Neural cell (in vitro differentiated cells): ENCODE data around the gene MYCBPAP.

ENCODE experiments used
- CTCF ChIP-seq: fragments of 450-650 bp; IDR thresholded peaks from 2 replicates; pipeline ENCODE4 v1.5.1; 2014; ENCODE audit warnings: antibody characterized with exemption, mild to moderate bottlenecking, moderate library complexity; ENCODE audit not compliant: poor library complexity, severe bottlenecking
- EZH2 ChIP-seq: fragments of 200-600, 300-800 bp; shearing (Covaris generic), sonication (generic); IDR thresholded peaks from 2 replicates; pipeline ENCODE4 v1.6.1; 2014; ENCODE audit warnings: antibody characterized with exemption, low read length, borderline replicate concordance, mild to moderate bottlenecking; ENCODE audit not compliant: insufficient read depth, poor library complexity, severe bottlenecking
- POLR2AphosphoS5 ChIP-seq: IDR thresholded peaks from 2 replicates; pipeline ENCODE4 v1.6.1; 2012
- RAD21 ChIP-seq: fragments of 450-650 bp; conservative IDR thresholded peaks from 2 replicates; pipeline ENCODE4 v1.6.1; 2014; ENCODE audit warnings: antibody characterized with exemption, mild to moderate bottlenecking, moderate library complexity
- REST ChIP-seq: IDR thresholded peaks from 2 replicates; pipeline ENCODE4 v1.6.1; 2012; ENCODE audit warnings: borderline replicate concordance
- TAF1 ChIP-seq: IDR thresholded peaks from 2 replicates; pipeline ENCODE4 v1.6.1; 2012; ENCODE audit warnings: low read depth

- TF ChIP-seq CTCF: no peak
- TF ChIP-seq RAD21: no peak
- no peak for TF ChIP-seq POLR2AphosphoS5
- TF ChIP-seq EZH2: no peak
- TF ChIP-seq TAF1: no peak
- no peak for TF ChIP-seq REST
Measured at GRCh38 chr17:50475362-50475761, 32.9 kb upstream of the MYCBPAP start.
